T-cell (primary cell): Measurements from ENCODE around the gene CD7. TPM values are rescaled to one million over a fixed set of nuclear protein-coding genes. Genes with fewer than 3 reads are reported as not detected.

Source experiments
- ATAC-seq, 4 experiments: fragments of 200-7000 bp in 3 of 4; fragments of 150-1000 bp in 1 of 4; cut with Tn5 transposase; replicated peaks in 1 of 4; 1 replicate in 3 of 4; 2 replicates in 1 of 4; pipeline ENCODE4 v1.10.0; 2021; ENCODE audit warnings: moderate library complexity in 3 of 4, mild to moderate bottlenecking in 2 of 4, moderate number of reproducible peaks in 1 of 4
- CTCF ChIA-PET, 2 donors: fragments of 300-600 bp; sonication (Branson Sonifier 250); formaldehyde crosslinking; loops; one replicate each; lab custom pipeline; 2022; ENCODE audit warnings: antibody characterized with exemption in 2 of 2; lab: Charles Lee
- POLR2A ChIA-PET, 2 donors: fragments of 300-600 bp; sonication (Branson Sonifier 250); formaldehyde crosslinking; loops; one replicate each; lab custom pipeline; 2022; ENCODE audit warnings: antibody characterized with exemption in 2 of 2; lab: Charles Lee
- DNase-seq, 35 experiments: peaks; one replicate each; pipeline versions ENCODE4 v3.0.0 to v3.0.0-alpha.2; 2013 to 2023
- H3K27ac ChIP-seq: one replicate; pipeline ENCODE4 v1.5.1; 2013; ENCODE audit warnings: low read length
- H3K27me3 ChIP-seq, 2 experiments: replicated peaks in 1 of 2; 1 replicate in 1 of 2; 2 replicates in 1 of 2; pipeline versions ENCODE4 v1.6.1 to v1.7.0; 2013; ENCODE audit warnings: low read length in 1 of 2, mixed read lengths in 1 of 2; ENCODE audit not compliant: control insufficient read depth in 2 of 2, insufficient read depth in 2 of 2; ENCODE audit errors: extremely low read depth in 1 of 2
- H3K36me3 ChIP-seq, 2 donors: 1 replicate in 1 of 2; 2 replicates in 1 of 2; pipeline versions ENCODE4 v1.6.1 to v1.7.0; 2013; ENCODE audit warnings: low read length in 1 of 2; ENCODE audit not compliant: control insufficient read depth in 2 of 2, insufficient read depth in 1 of 2; ENCODE audit errors: extremely low read depth in 1 of 2
- H3K4me1 ChIP-seq, 2 experiments: 1 replicate in 1 of 2; 2 replicates in 1 of 2; pipeline versions ENCODE4 v1.6.1 to v1.7.0; 2013; ENCODE audit warnings: low read length in 2 of 2, mixed read lengths in 1 of 2; ENCODE audit not compliant: insufficient read depth in 2 of 2, control insufficient read depth in 1 of 2; ENCODE audit errors: extremely low read depth in 1 of 2
- H3K4me3 ChIP-seq, 2 donors: 1 replicate in 1 of 2; 2 replicates in 1 of 2; pipeline versions ENCODE4 v1.5.1 to v1.7.0; 2013; ENCODE audit warnings: mild to moderate bottlenecking in 2 of 2, low read length in 1 of 2, moderate library complexity in 1 of 2; ENCODE audit not compliant: control insufficient read depth in 1 of 2; ENCODE audit errors: extremely low read depth in 1 of 2
- H3K9me3 ChIP-seq: 2 replicates; pipeline ENCODE4 v1.7.0; 2013
- H3K27ac Mint-ChIP-seq, 2 donors: one replicate each; pipeline ENCODE4 v1.8.0; 2020 to 2021; ENCODE audit warnings: mild to moderate bottlenecking in 2 of 2, mixed read lengths in 2 of 2
- H3K27me3 Mint-ChIP-seq, 2 donors: one replicate each; pipeline ENCODE4 v1.8.0; 2021 to 2022; ENCODE audit warnings: mixed read lengths in 2 of 2
- H3K36me3 Mint-ChIP-seq: one replicate; pipeline ENCODE4 v1.8.0; 2021; ENCODE audit warnings: mixed read lengths
- H3K4me1 Mint-ChIP-seq, 3 donors: one replicate each; pipeline ENCODE4 v1.8.0; 2020 to 2022; ENCODE audit warnings: mixed read lengths in 3 of 3, mild to moderate bottlenecking in 1 of 3
- H3K4me3 Mint-ChIP-seq, 3 donors: one replicate each; pipeline ENCODE4 v1.8.0; 2020 to 2022; ENCODE audit warnings: mild to moderate bottlenecking in 3 of 3, mixed read lengths in 3 of 3, moderate library complexity in 3 of 3
- H3K9me3 Mint-ChIP-seq, 3 donors: one replicate each; pipeline ENCODE4 v1.8.0; 2020 to 2022; ENCODE audit warnings: mixed read lengths in 3 of 3
- WGBS: methylation state at CpG from one replicate; pipeline ENCODE4 v1.1.5; 2013; ENCODE audit warnings: missing lambda C conversion rate; ENCODE audit not compliant: insufficient coverage; 5-methylcytosine and 5-hydroxymethylcytosine counted together
- total RNA-seq, 35 experiments: library from RNA in 6 of 35; stranded (reverse) in 6 of 35; fragments of 120-200 nt in 1 of 35; gene quantifications; one replicate each; pipeline versions ENCODE4 v1.2.1 to v1.2.4 and lab custom pipeline; 2013 to 2026

CD7 gene
- total RNA-seq, 5 donors from 2014 or later (not counting 1 experiment from before 2014, with no cell fraction given) = 104 to 265 (median 135) TPM

DNA sequence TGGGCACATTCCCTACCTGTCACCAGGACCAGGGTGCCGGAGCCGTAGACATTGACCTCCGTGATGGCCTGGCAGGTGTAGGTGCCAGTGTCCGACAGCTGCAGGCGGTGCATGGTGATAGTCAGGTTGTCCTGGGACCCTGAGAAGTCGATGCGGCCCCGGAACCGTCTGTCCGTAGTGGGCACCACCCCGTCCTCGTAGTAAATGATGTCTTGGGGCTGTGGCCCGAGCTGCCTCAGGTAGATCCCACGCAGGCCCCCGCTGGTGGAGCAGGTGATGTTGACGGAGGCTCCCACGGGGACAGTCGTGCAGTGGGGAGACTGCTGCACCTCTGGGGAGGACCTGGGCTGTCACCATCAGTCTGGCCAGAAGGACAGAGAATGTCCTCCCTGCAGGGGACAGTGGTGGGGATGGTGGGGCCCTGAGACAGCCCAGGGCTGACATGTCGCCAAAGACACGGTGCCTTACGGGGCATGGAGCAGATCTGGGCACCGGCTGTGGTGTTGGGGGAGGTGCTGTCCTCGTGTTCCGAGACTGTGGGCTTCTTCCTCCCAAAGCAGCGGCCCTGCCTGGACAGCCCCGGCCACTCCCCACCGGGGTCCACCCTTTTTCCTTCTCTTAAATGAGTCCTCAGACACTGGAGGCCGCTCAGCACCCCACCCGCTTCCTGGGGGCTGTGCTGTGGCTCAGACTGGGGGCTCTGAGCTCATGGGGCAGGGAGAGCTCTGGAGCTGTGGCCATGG is 586 bp downstream of the CD7 start:
- CTCF ChIA-PET = interaction anchor here (0.6 to 1.3 kb wide), 7 partner anchors 15 to 111 kb away, joined by 3 to 6 read pairs (median 3); no protein-coding TSS in a partner anchor
- peak overlapping the region; percentile 91 to 95 for H3K27ac Mint-ChIP-seq
- Histone ChIP-seq H3K36me3 (peaks cover 4 to 16% of the 10 kb centered on the region in 2 donors), H3K27ac (peak overlapping the region; percentile 73), H3K4me3 (peak overlapping the region; percentile 67 to 95), H3K27me3 (peaks cover 0 to 7% of the 10 kb centered on the region in 2 experiments), H3K9me3 (no peaks in the 10 kb centered on the region), H3K4me1 (peaks cover 10 to 68% of the 10 kb centered on the region in 2 experiments)
- H3K27me3 Mint-ChIP-seq = no peaks in the 10 kb centered on the region
- peak overlapping the region in 2 of 3 donors; percentile 86 to 88 for H3K4me3 Mint-ChIP-seq
- H3K9me3 Mint-ChIP-seq = no peaks in the 10 kb centered on the region
- ATAC-seq (peak; percentile 26 to 34 (median 32)), DNase-seq (peak in 5 of 35 experiments; percentile 23 to 53 (median 45))
- POLR2A ChIA-PET = interaction anchor here (0.6 to 0.8 kb wide), 4 partner anchors 10 to 24 kb away, joined by 3 to 6 read pairs (median 4); no protein-coding TSS in a partner anchor
- H3K36me3 Mint-ChIP-seq = peaks cover 4% of the 10 kb centered on the region
- peaks cover 23 to 27% (median 27%) of the 10 kb centered on the region in 3 donors for H3K4me1 Mint-ChIP-seq
- WGBS = 34% methylated on average over 16 of the region's 29 CpGs

DNA sequence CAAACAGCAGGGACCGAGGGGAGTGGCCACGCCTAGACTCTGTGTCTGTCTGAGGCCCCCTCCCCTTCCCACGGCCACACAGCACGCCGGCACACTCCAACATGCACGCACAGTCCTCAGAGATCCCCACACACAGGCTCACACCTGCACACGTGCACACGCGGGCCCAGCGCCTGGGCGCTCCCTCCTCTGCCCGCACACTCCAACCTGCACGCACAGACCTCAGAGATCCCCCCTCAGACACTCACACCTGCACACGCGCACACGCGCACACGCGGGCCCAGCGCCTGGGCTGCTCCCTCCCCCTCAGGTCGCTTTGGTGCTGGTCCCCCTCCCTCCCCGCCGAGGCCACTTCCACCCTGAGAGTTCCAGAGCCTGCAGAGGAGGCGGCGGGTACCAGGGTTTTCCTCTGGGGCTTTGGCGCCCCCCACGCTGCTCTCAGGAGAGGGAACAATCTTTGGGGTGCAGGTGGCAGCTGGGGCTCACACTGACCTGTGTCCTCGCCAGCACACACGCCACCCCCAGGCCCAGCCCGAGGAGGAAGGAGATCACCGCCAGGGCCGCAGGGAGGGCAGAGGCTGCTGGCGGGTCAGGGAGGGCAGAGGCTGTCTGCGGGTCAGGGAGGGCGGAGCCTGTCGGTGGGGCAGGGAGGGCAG is 1.6 kb downstream of the CD7 start:
- H3K4me1 Mint-ChIP-seq = peaks cover 18 to 23% (median 20%) of the 10 kb centered on the region in 3 donors
- H3K27me3 ChIP-seq = peaks cover 0 to 5% of the 10 kb centered on the region in 2 experiments
- peaks cover 9 to 59% of the 10 kb centered on the region in 2 experiments for H3K4me1 ChIP-seq
- peak overlapping the region; percentile 91 to 95 for H3K27ac Mint-ChIP-seq
- ATAC-seq = peak; percentile 58 to 72 (median 66)
- H3K9me3 Mint-ChIP-seq = no peaks in the 10 kb centered on the region
- peak overlapping the region in 2 of 3 donors; percentile 86 to 88 for H3K4me3 Mint-ChIP-seq
- peak in 32 of 35 experiments; percentile 32 to 73 (median 55) for DNase-seq
- peak overlapping the region; percentile 73 for H3K27ac ChIP-seq
- peak overlapping the region; percentile 67 to 95 for H3K4me3 ChIP-seq
- no peaks in the 10 kb centered on the region for H3K9me3 ChIP-seq
- WGBS = under 1% methylated on average over 32 of the region's 36 CpGs
- POLR2A ChIA-PET = no interaction called here
- no peaks in the 10 kb centered on the region for H3K27me3 Mint-ChIP-seq
- peaks cover 4 to 16% of the 10 kb centered on the region in 2 donors for H3K36me3 ChIP-seq
- H3K36me3 Mint-ChIP-seq = peaks cover 4% of the 10 kb centered on the region
- CTCF ChIA-PET = no interaction called here

- H3K36me3 ChIP-seq = peaks cover 4 to 16% of the 10 kb centered on the region in 2 donors
- CTCF ChIA-PET = no interaction called here
- 69% methylated on average over 27 of the region's 32 CpGs for WGBS
Observed at GRCh38 chr17:82314727-82315605, 2.4 kb downstream of the CD7 start.

DNA sequence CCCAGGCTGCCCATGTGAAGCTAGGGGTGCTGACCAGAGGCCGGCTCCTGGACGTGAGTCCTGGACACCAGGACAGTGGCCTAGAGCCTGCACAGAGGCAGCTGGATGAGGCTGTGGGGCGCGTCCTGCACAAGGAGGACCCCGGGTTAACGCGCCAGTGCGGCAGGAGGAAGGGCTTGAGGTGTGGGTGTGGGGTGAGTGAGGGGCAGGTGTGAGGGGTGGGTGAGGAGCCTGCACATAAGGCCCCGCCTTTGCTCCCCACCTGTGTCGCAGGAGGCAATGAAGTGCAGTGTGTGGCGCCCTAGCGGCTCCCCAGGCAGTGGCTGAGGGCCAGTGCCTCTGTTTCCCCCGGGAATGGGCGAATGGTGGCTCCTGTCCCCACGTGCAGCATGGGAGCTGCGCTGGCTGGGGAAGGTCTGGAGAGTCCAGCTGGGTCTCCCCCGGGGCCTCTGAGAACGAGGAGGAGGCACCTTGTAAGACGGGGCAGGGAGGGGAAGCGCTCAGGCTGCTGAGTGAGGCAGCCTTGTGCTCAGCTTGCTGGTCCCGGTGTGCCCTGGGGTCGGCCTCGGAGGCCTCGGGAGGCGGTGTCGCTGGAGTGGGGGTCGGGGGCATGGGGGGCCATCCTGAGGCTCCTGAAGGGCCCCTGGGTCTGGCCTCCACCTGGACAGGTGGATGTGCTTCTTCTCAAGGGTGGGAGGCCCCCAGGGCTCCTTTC is 3.2 kb downstream of the CD7 start:
- Histone ChIP-seq H3K36me3 (peaks cover 4 to 16% of the 10 kb centered on the region in 2 donors), H3K4me1 (peaks cover 9 to 51% of the 10 kb centered on the region in 2 experiments), H3K9me3 (no peaks in the 10 kb centered on the region), H3K27ac (peak overlapping the region; percentile 29), H3K27me3 (peaks cover 0 to 9% of the 10 kb centered on the region in 2 experiments), H3K4me3 (no peak overlapping the region)
- Mint-ChIP-seq H3K4me3 (no peak overlapping the region), H3K27me3 (no peaks in the 10 kb centered on the region), H3K4me1 (peaks cover 19 to 27% (median 19%) of the 10 kb centered on the region in 3 donors), H3K36me3 (peaks cover 4% of the 10 kb centered on the region), H3K9me3 (no peaks in the 10 kb centered on the region), H3K27ac (peak overlapping the region in 1 of 2 donors; percentile 91)
- no peak for ATAC-seq
- POLR2A ChIA-PET = interaction anchor here in 1 of 2 donors (0.6 kb wide), 1 partner anchor 68 kb away, joined by 3 read pairs; no protein-coding TSS in a partner anchor
- 84% methylated on average over 19 of the region's 27 CpGs for WGBS
- DNase-seq = no peak
- CTCF ChIA-PET = no interaction called here

More at GRCh38 chr17:82314727-82315605, 2.4 kb downstream of the CD7 start:
- H3K9me3 Mint-ChIP-seq = no peaks in the 10 kb centered on the region
- no peak for ATAC-seq
- H3K36me3 Mint-ChIP-seq = peaks cover 4% of the 10 kb centered on the region
- DNase-seq = no peak
- no peaks in the 10 kb centered on the region for H3K27me3 Mint-ChIP-seq
- POLR2A ChIA-PET = interaction anchor here in 1 of 2 donors (0.5 kb wide), 1 partner anchor 20 kb away, joined by 4 read pairs; no protein-coding TSS in a partner anchor
- peaks cover 18 to 24% (median 19%) of the 10 kb centered on the region in 3 donors for H3K4me1 Mint-ChIP-seq
- peaks cover 9 to 51% of the 10 kb centered on the region in 2 experiments for H3K4me1 ChIP-seq
- H3K27ac Mint-ChIP-seq = peak overlapping the region in 1 of 2 donors; percentile 91
- H3K27me3 ChIP-seq = peaks cover 0 to 9% of the 10 kb centered on the region in 2 experiments
- no peaks in the 10 kb centered on the region for H3K9me3 ChIP-seq
- H3K27ac ChIP-seq = peak overlapping the region; percentile 49
- H3K4me3 Mint-ChIP-seq = peak overlapping the region in 2 of 3 donors; percentile 86 to 88
- H3K4me3 ChIP-seq = peak overlapping the region; percentile 67 to 95

GRCh38 chr17:82313195-82314011 is 4.0 kb downstream of the CD7 start:
- ChIA-PET CTCF (no interaction called here), POLR2A (interaction anchor here in 1 of 2 donors (0.6 kb wide), 1 partner anchor 67 kb away, joined by 3 read pairs; no protein-coding TSS in a partner anchor)
- Mint-ChIP-seq H3K27ac (peak overlapping the region; percentile 17 to 91), H3K4me3 (no peak overlapping the region), H3K4me1 (peaks cover 19 to 27% (median 19%) of the 10 kb centered on the region in 3 donors), H3K9me3 (no peaks in the 10 kb centered on the region), H3K27me3 (no peaks in the 10 kb centered on the region), H3K36me3 (peaks cover 4% of the 10 kb centered on the region)
- no peak for DNase-seq
- H3K4me3 ChIP-seq = no peak overlapping the region
- no peak for ATAC-seq
- H3K27ac ChIP-seq = no peak overlapping the region
- WGBS = 90% methylated on average over 17 of the region's 28 CpGs
- H3K9me3 ChIP-seq = no peaks in the 10 kb centered on the region
- H3K36me3 ChIP-seq = peaks cover 4 to 16% of the 10 kb centered on the region in 2 donors
- H3K4me1 ChIP-seq = peaks cover 9 to 46% of the 10 kb centered on the region in 2 experiments
- H3K27me3 ChIP-seq = peaks cover 0 to 9% of the 10 kb centered on the region in 2 experiments
